Activated CD4-positive, alpha-beta T cell treated with anti-CD3 and anti-CD28 coated beads, Interleukin-2, amount 10 ng/mL, durations not matched to agents 24 days and 14 days (primary cell): Measurements from ENCODE around the gene UNC45B. TPM values are rescaled to one million over a fixed set of nuclear protein-coding genes. Genes with fewer than 3 reads are reported as not detected.

Experiments used
- DNase-seq: peaks from one replicate; pipeline ENCODE4 v3.0.0; 2022
- H3K27ac Mint-ChIP-seq: one replicate; pipeline ENCODE4 v1.8.0; 2022; ENCODE audit warnings: mild to moderate bottlenecking, mixed read lengths
- H3K27me3 Mint-ChIP-seq: one replicate; pipeline ENCODE4 v1.8.0; 2022; ENCODE audit warnings: mixed read lengths
- H3K36me3 Mint-ChIP-seq: one replicate; pipeline ENCODE4 v1.8.0; 2022; ENCODE audit warnings: low read depth, mild to moderate bottlenecking, mixed read lengths
- H3K4me1 Mint-ChIP-seq: one replicate; pipeline ENCODE4 v1.8.0; 2021; ENCODE audit warnings: mixed read lengths
- H3K4me3 Mint-ChIP-seq: one replicate; pipeline ENCODE4 v1.8.0; 2022; ENCODE audit warnings: mild to moderate bottlenecking, moderate library complexity, mixed read lengths
- H3K9me3 Mint-ChIP-seq: one replicate; pipeline ENCODE4 v1.8.0; 2021; ENCODE audit warnings: mixed read lengths
- intact Hi-C: fragments of 100-400 bp; cut with micrococcal nuclease; formaldehyde crosslinking; loops from one replicate; pipeline ENCODE4 v1.15.1; 2023
- total RNA-seq: library from RNA; stranded (reverse); gene quantifications from 2 replicates; pipeline ENCODE4 v1.2.3, GENCODE V29; 2022

Gene UNC45B
- total RNA-seq, 1 donor from 2014 or later, result not detected

DNA sequence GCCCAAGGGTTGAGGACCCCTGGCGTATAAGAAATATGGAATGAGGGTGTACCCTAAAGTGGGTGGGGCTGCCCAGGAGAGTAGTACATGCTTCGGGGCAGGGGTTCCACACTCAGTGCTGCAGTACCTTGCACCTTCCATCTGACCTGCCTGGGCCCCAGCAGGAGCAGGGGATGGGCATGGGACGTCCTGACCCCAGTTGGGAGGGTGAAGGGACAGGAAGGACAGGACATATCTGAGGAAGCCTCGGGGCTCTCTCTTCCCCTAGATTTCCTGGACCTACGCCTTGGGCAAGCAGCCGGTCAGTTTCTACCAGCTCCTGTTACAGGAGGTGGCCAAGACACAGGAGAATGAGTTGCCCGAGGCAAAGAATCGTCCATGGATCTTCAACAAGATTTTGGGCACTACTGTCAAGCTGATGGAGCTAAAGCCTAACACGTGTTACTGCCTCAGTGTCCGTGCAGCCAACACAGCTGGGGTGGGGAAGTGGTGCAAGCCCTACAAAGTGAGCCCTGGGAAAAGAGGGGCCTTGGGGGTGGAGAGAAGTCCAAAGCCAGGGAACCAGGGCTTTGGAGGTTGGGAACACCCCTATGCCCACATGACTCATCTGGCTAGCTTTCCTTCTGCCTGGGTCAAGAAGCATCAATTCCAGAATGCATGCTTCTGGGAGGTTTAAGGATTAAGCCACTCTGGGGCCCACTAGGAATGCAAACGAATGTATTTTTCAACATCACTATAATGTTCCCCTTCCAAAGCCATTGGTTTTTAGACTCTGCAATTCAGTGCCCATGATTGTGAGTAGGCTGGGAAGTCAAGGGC is 18.3 kb upstream of the UNC45B start:
- H3K27me3 Mint-ChIP-seq, result no peaks in the 10 kb centered on the region
- H3K4me1 Mint-ChIP-seq, result no peaks in the 10 kb centered on the region
- no peak overlapping the region for H3K27ac Mint-ChIP-seq
- no peaks in the 10 kb centered on the region for H3K9me3 Mint-ChIP-seq
- no peak overlapping the region for H3K4me3 Mint-ChIP-seq
- DNase-seq, result no peak
- intact Hi-C loops, result no loop called here
- peaks cover 35% of the 10 kb centered on the region for H3K36me3 Mint-ChIP-seq

GRCh38 chr17:35129973-35130351 is 17.7 kb upstream of the UNC45B start:
- H3K9me3 Mint-ChIP-seq, result no peaks in the 10 kb centered on the region
- intact Hi-C loops, result no loop called here
- H3K27me3 Mint-ChIP-seq, result no peaks in the 10 kb centered on the region
- H3K27ac Mint-ChIP-seq, result no peak overlapping the region
- H3K4me3 Mint-ChIP-seq, result no peak overlapping the region
- no peak for DNase-seq
- no peaks in the 10 kb centered on the region for H3K4me1 Mint-ChIP-seq
- H3K36me3 Mint-ChIP-seq, result peaks cover 39% of the 10 kb centered on the region

DNA sequence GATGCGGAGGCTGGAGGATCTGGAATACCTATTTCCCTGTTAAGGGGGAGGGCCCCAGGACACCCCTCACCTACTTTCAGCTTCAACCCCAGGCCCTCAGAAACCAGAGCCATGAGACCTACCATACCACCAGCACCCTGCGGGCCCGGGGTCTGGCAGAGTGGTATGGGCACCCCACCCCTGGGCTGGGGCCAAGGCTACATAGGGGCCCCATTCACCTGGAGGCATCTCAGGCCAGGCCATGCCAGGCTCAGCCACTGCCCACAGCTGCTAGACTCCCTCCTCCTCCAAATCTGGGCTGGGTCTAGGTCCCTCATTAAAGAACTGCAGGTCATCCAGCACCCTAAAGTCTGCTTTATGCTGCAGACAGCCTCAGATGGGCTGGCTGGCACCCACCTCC is 17.2 kb upstream of the UNC45B start:
- DNase-seq, result no peak
- Mint-ChIP-seq H3K27ac (no peak overlapping the region), H3K9me3 (no peaks in the 10 kb centered on the region)

DNA sequence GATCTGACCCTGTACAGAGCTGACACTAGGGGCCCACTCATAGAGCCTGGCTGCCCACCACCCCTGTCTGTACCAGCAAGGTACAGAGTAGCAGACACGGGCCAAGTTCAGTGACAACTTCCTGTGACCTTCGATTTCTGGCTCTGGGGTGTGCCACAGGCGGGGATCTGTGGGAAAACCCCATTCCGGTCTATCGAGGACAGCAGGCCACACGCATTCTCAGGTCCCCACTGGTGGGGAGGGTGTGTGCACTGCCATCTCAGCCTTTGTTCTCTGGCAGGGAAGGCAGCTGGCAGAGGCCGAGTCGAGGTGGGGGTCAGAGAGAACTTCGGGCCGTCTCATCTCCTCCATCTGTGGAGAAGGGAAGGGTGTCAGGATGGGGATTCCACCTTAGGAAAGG is 15.5 kb upstream of the UNC45B start:
- Mint-ChIP-seq H3K27ac (no peak overlapping the region), H3K9me3 (no peaks in the 10 kb centered on the region), H3K4me1 (peaks cover 2% of the 10 kb centered on the region), H3K4me3 (no peak overlapping the region), H3K36me3 (peaks cover 58% of the 10 kb centered on the region), H3K27me3 (no peaks in the 10 kb centered on the region)
- intact Hi-C loops, result no loop called here
- no peak for DNase-seq

More for the DNA sequence above, 17.2 kb upstream of the UNC45B start:
- Mint-ChIP-seq H3K27me3 (no peaks in the 10 kb centered on the region), H3K4me3 (no peak overlapping the region), H3K4me1 (no peaks in the 10 kb centered on the region), H3K36me3 (peaks cover 44% of the 10 kb centered on the region)
- intact Hi-C loops, result no loop called here

DNA sequence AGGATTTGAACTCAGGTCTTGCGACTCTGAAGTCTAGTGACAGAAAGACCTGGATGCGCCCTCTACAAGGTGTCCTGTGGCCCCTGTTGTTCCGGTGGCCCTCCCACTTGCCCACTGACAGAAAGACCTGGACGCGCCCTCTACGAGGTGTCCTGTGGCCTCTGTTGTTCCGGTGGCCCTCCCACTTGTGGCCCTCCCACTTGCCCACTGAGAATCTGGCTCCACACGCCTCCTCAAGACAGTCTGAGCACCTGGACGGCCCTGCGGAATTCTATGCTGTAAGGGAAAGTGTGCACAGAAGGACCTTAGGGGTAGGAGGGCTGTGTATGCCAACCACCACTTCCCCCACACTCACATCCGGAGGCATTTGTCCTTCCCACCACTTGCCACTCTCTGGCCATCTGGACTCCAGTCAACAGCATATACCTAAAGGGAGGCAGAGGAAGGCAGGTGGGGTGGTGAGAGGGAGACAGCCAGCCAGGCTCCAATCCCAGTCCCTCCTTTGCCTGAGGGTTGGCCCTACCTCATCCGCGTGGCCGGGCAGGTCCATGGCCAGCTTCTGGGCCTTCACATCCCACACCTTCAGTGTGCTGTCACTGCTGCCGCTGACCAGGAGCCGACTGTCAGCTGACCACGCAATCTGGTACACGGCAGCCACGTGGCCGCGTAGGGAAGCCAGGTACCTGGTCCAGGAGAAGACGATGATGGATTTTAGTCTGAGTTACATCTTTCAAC is 14.6 kb upstream of the UNC45B start:
- Mint-ChIP-seq H3K27ac (no peak overlapping the region), H3K27me3 (no peaks in the 10 kb centered on the region), H3K36me3 (peaks cover 65% of the 10 kb centered on the region), H3K9me3 (no peaks in the 10 kb centered on the region), H3K4me3 (no peak overlapping the region), H3K4me1 (peaks cover 2% of the 10 kb centered on the region)
- intact Hi-C loops, result no loop called here
- no peak for DNase-seq

GRCh38 chr17:35135322-35135721 is 12.3 kb upstream of the UNC45B start:
- intact Hi-C loops, result no loop called here
- Mint-ChIP-seq H3K4me1 (peaks cover 5% of the 10 kb centered on the region), H3K9me3 (no peaks in the 10 kb centered on the region), H3K27ac (no peak overlapping the region), H3K27me3 (no peaks in the 10 kb centered on the region), H3K4me3 (no peak overlapping the region), H3K36me3 (peaks cover 73% of the 10 kb centered on the region)
- no peak for DNase-seq

DNA sequence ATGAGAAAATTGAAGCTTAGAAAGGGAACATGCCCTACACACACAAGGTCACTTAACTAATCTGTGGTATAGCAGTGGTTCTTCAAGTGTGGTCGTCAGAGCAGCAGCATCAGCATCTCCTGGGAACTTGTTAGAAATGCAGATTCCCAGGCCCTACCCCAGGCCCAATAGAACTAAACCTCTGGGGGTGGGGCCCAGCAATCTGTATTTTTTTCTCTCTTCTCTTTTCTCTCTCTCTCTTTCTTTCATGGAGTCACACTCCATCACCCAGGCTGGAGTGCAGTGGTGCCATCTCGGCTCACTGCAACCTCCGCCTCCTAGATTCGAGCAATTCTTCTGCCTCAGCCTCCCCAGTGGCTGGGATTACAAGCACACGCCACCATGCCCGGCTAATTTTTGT is 9.4 kb upstream of the UNC45B start:
- intact Hi-C loops, result no loop called here
- no peak for DNase-seq
- Mint-ChIP-seq H3K4me1 (peaks cover 13% of the 10 kb centered on the region), H3K27ac (no peak overlapping the region), H3K36me3 (peaks cover 54% of the 10 kb centered on the region), H3K4me3 (no peak overlapping the region), H3K9me3 (no peaks in the 10 kb centered on the region), H3K27me3 (no peaks in the 10 kb centered on the region)

DNA sequence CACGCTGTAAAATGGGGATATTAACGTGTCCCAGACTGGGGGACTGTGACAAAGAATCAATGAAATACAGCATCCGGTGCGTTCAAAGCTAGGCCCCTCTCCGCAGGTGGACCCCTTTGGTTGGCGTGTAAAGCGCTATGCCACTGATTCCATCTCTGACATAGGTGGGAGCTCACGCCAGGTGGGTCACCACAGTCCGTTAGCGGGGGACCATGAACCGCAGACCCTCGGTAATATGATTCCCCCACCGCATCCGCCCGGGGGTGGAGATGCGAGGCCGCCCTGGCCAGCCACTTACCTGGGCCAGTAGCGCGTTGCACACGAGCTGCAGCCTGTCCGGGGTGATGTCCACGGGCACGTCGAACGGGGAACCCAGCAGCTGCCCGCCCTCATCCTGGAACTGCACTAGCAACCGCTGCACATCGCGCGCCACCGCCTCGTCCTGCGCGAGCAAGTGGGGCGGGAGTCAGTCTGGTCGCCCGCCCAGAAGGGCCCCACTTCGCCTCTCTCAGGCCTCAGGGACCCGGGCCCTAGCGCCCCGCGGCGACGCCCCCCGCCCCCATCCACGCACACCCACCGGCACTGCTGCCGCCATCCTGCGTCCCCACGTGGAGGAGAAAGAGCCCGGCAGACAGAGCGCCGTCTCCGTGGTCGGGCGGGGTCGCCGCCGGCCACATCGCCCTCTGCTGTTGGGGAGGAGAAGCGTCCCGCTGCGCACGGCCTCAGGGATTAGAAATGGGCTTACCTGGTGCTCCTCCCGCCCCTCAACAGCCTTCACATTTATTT is 5.7 kb upstream of the UNC45B start, which contains the start of gene NLE1:
Gene NLE1 (minus strand): TSS at position 623 of the 786 bp plus-strand sequence. CDS start 28 bp downstream, at position 595.
- peaks cover 17% of the 10 kb centered on the region for H3K4me1 Mint-ChIP-seq
- intact Hi-C loops, result loop anchor here (1.0 to 10.0 kb wide), 3 partner anchors 73 to 603 kb away; partner anchors contain the start of gene SLFN5
- peak within 1 kb of the TSS; percentile 81 for H3K27ac Mint-ChIP-seq
- H3K27me3 Mint-ChIP-seq, result no peaks in the 10 kb centered on the region
- peak within 1 kb of the TSS; percentile 83 for H3K4me3 Mint-ChIP-seq
- H3K9me3 Mint-ChIP-seq, result no peaks in the 10 kb centered on the region
- H3K36me3 Mint-ChIP-seq, result peaks cover 22% of the 10 kb centered on the region
- peak; percentile 97 for DNase-seq

DNA sequence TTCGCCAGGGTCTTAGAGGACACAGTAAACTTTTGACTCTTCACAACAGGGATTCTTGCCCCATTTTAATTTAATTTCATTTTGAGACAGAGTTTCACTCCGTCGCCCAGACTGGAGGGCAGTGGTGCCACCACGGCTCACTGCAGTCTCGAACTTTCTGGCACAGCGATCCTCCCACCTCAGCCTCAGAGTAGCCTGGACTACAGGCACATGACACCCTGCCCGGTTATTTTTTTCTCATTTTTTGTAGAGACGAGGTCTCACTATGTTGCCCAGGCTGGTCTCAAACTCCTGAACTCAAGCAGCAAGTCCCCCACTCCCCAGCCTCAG is 5.2 kb upstream of the UNC45B start:
- Mint-ChIP-seq H3K27me3 (no peaks in the 10 kb centered on the region), H3K4me3 (peak overlapping the region; percentile 83), H3K36me3 (peaks cover 16% of the 10 kb centered on the region), H3K27ac (peak overlapping the region; percentile 81), H3K4me1 (peaks cover 17% of the 10 kb centered on the region), H3K9me3 (no peaks in the 10 kb centered on the region)
- no peak for DNase-seq
- intact Hi-C loops, result loop anchor here (1.0 to 10.0 kb wide), 3 partner anchors 72 to 602 kb away; partner anchors contain the start of gene SLFN5

GRCh38 chr17:35144840-35145239 is 2.8 kb upstream of the UNC45B start:
- Mint-ChIP-seq H3K27me3 (no peaks in the 10 kb centered on the region), H3K27ac (no peak overlapping the region), H3K4me1 (peaks cover 14% of the 10 kb centered on the region), H3K36me3 (peaks cover 1% of the 10 kb centered on the region), H3K4me3 (no peak overlapping the region), H3K9me3 (no peaks in the 10 kb centered on the region)
- DNase-seq, result no peak
- intact Hi-C loops, result loop anchor here (10.0 kb wide), 1 partner anchor 600 kb away; no protein-coding TSS in a partner anchor

DNA sequence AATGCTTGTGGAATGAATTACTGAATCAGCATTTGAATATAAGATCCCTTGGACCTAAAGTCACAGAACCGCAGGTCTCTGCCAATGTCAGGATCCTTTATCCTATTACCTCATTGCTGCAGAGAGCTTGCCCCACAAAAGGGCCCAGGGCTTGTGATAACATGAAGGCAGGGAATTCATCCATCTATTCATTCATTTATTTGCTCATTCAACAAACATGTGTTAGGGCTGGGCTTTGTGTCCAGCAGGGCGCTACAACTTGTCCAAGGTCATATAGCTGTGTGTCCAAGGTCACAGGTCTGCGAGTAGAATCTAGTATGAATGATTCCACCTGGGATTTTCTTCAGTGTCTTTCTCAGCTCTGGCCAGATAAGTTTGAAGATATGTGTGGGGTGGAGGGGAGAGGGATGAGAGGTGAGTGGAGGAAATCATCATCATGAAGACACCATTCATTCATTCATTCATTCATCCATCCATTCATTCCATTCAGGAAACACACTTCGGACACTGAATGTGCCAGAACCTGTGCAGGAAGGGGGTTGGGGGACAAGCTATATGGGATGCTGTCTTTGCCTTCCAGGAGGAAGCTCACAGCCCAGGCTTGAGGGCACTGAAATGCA is 1.3 kb upstream of the UNC45B start:
- no peak overlapping the region for H3K27ac Mint-ChIP-seq
- H3K36me3 Mint-ChIP-seq, result peaks cover 1% of the 10 kb centered on the region
- intact Hi-C loops, result loop anchor here (10.0 kb wide), 1 partner anchor 598 kb away; no protein-coding TSS in a partner anchor
- no peaks in the 10 kb centered on the region for H3K9me3 Mint-ChIP-seq
- H3K27me3 Mint-ChIP-seq, result no peaks in the 10 kb centered on the region
- H3K4me1 Mint-ChIP-seq, result peaks cover 10% of the 10 kb centered on the region
- no peak for DNase-seq
- H3K4me3 Mint-ChIP-seq, result no peak overlapping the region

DNA sequence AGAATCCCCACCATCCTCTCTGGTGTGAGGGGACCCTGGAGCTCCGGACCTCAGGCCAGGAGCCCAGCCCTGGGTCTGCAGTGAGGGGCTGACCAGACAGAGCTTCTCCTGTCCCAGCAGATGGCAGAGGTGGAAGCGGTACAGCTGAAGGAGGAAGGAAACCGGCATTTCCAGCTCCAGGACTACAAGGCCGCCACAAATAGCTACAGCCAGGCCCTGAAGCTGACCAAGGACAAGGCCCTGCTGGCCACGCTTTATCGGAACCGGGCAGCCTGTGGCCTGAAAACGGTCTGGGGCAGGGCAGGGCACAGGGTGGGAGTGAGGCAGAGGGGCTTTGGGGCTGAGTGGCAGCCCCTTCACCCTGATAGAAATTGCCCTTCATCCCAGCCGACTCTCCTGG is 527 bp downstream of the UNC45B start:
- no peak overlapping the region for H3K4me3 Mint-ChIP-seq
- intact Hi-C loops, result loop anchor here (10.0 kb wide), 1 partner anchor 597 kb away; no protein-coding TSS in a partner anchor

DNA sequence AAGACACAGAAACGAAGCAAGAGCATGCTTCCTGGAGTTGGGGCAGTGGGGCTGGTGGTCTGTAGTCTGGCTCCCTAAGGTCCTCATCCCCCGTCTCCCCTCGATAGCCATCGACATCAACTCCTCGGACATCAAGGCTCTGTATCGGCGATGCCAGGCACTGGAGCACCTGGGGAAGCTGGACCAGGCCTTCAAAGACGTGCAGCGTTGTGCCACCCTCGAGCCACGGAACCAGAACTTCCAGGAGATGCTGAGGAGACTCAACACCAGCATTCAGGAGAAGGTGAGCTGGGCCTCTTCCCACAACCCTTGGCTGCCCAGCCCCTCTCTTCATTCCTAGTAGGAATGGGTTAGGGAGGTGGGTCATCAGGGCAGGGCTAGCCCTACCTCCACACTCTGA is 2.3 kb downstream of the UNC45B start:
- peaks cover 10% of the 10 kb centered on the region for H3K27me3 Mint-ChIP-seq
- no peak overlapping the region for H3K27ac Mint-ChIP-seq
- no peak for DNase-seq
- H3K36me3 Mint-ChIP-seq, result no peaks in the 10 kb centered on the region
- no peaks in the 10 kb centered on the region for H3K4me1 Mint-ChIP-seq
- intact Hi-C loops, result loop anchor here (10.0 kb wide), 1 partner anchor 595 kb away; no protein-coding TSS in a partner anchor
- no peaks in the 10 kb centered on the region for H3K9me3 Mint-ChIP-seq
- H3K4me3 Mint-ChIP-seq, result no peak overlapping the region

More for the DNA sequence above, 527 bp downstream of the UNC45B start:
- H3K27ac Mint-ChIP-seq, result no peak overlapping the region
- peaks cover 6% of the 10 kb centered on the region for H3K4me1 Mint-ChIP-seq
- no peak for DNase-seq
- H3K9me3 Mint-ChIP-seq, result no peaks in the 10 kb centered on the region
- H3K36me3 Mint-ChIP-seq, result no peaks in the 10 kb centered on the region
- H3K27me3 Mint-ChIP-seq, result peaks cover 8% of the 10 kb centered on the region
